HepG2 (cell line): ENCODE results near the gene NSG2. TPM values are rescaled to one million over a fixed set of nuclear protein-coding genes. Genes with fewer than 3 reads are reported as not detected.
A peak's percentile ranks its signal among the peaks of the same experiment; 100 is the strongest.

Source experiments
- ATAC-seq: fragments of 200-7000 bp; cut with Tn5 transposase; 3 replicates; pipeline ENCODE4 v1.9.1; 2020; ENCODE audit warnings: mild to moderate bottlenecking, moderate library complexity
- BruUV-seq: library from RNA; stranded (reverse); fragments of 400-500 nt; replicated peaks from 2 replicates; lab custom pipeline; 2021; lab: Mats Ljungman, UMichigan
- CTCF ChIA-PET: fragments of 300-600 bp; formaldehyde crosslinking; extraction: SDS; loops from one replicate; lab custom pipeline; 2021; ENCODE audit warnings: low total read pairs, inconsistent platforms, low intra/inter-chr PET ratio; lab: Yijun Ruan, JAX
- POLR2A ChIA-PET: fragments of 350-600 bp; sonication (Branson Sonifier 250); formaldehyde crosslinking; loops from one replicate; lab custom pipeline; 2020; ENCODE audit warnings: antibody characterized with exemption, inconsistent platforms; lab: Yijun Ruan, JAX
- DNase-seq: peaks from one replicate; pipeline ENCODE4 v3.0.0-alpha.2; 2015; ENCODE audit warnings: low spot score
- FAIRE-seq: peaks from 3 replicates; lab custom pipeline; 2011; peaks lifted over from hg19 to GRCh38; lab: Jason Lieb, UNC
- H2AFZ ChIP-seq: one replicate; pipeline ENCODE4 v1.6.1; 2011; ENCODE audit warnings: low read length, inconsistent platforms
- H3K27ac ChIP-seq: fragments of 300-600 bp; 3 replicates; pipeline ENCODE4 v1.8.0; 2011; ENCODE audit warnings: mixed run types, mild to moderate bottlenecking, mixed read lengths, low read length, inconsistent platforms; ENCODE audit not compliant: insufficient read depth; ENCODE audit errors: extremely low read length
- H3K27me3 ChIP-seq, 2 experiments: fragments of 200-600 bp in 1 of 2; 2 replicates in 1 of 2; 3 replicates in 1 of 2; pipeline versions ENCODE4 v1.6.0 to v1.8.0; 2011; ENCODE audit warnings: low read length in 2 of 2, mild to moderate bottlenecking in 2 of 2, moderate library complexity in 2 of 2, inconsistent platforms in 1 of 2; ENCODE audit not compliant: insufficient read depth in 2 of 2, control insufficient read depth in 1 of 2
- H3K36me3 ChIP-seq, 2 experiments: fragments of 200-600 bp in 1 of 2; replicated peaks in 1 of 2; 2 replicates in 1 of 2; 3 replicates in 1 of 2; pipeline versions ENCODE4 v1.5.1 to v1.8.0; 2011; ENCODE audit warnings: low read length in 2 of 2, inconsistent platforms in 1 of 2; ENCODE audit not compliant: insufficient read depth in 2 of 2, control insufficient read depth in 1 of 2
- H3K4me1 ChIP-seq: 2 replicates; pipeline ENCODE4 v1.5.1; 2012; ENCODE audit warnings: low read length, inconsistent platforms; ENCODE audit not compliant: insufficient read depth
- H3K4me2 ChIP-seq: 2 replicates; pipeline ENCODE4 v1.6.0; 2011; ENCODE audit warnings: low read depth, low read length, inconsistent platforms
- H3K4me3 ChIP-seq, 3 experiments: fragments of 200-600 bp in 1 of 3; sonication (generic), shearing (Covaris generic) in 1 of 3; replicated peaks in 1 of 3; 2 replicates each; pipeline ENCODE4 v1.5.1; 2011 to 2016; ENCODE audit warnings: low read length in 3 of 3, inconsistent platforms in 2 of 3, low read depth in 2 of 3, mild to moderate bottlenecking in 2 of 3, control low read depth in 1 of 3, mixed read lengths in 1 of 3; ENCODE audit not compliant: insufficient read depth in 1 of 3
- H3K79me2 ChIP-seq: one replicate; pipeline ENCODE4 v1.6.1; 2011; ENCODE audit warnings: low read length, inconsistent platforms; ENCODE audit not compliant: insufficient read depth
- H3K9ac ChIP-seq: 2 replicates; pipeline ENCODE4 v1.6.0; 2011; ENCODE audit warnings: mild to moderate bottlenecking, low read depth, low read length, inconsistent platforms; ENCODE audit not compliant: insufficient read depth
- H3K9me3 ChIP-seq: 2 replicates; pipeline ENCODE4 v1.5.1; 2012; ENCODE audit warnings: mild to moderate bottlenecking, low read length
- H4K20me1 ChIP-seq: 2 replicates; pipeline ENCODE4 v1.6.0; 2011; ENCODE audit warnings: inconsistent platforms, mild to moderate bottlenecking, low read length, moderate library complexity; ENCODE audit not compliant: insufficient read depth
- KAT7 ChIP-seq: IDR thresholded peaks from 2 replicates; pipeline ENCODE4 v1.6.1; 2018; ENCODE audit warnings: borderline replicate concordance, missing compliant biosample characterization
- MBD4 ChIP-seq: IDR thresholded peaks from 2 replicates; pipeline ENCODE4 v1.6.1; 2012; ENCODE audit warnings: low read length, inconsistent platforms, borderline replicate concordance
- NBN ChIP-seq: fragments of 450-650 bp; conservative IDR thresholded peaks from 2 replicates; pipeline ENCODE4 v1.6.1; 2017
- ONECUT2 ChIP-seq: sonication (generic); formaldehyde crosslinking; IDR thresholded peaks from 2 replicates; pipeline ENCODE4 v1.4.0; 2020; ENCODE audit warnings: missing genetic modification reagents
- RFX1 ChIP-seq: fragments of 450-650 bp; IDR thresholded peaks from 2 replicates; pipeline ENCODE4 v1.6.1; 2017
- TFAP4 ChIP-seq: sonication (generic); IDR thresholded peaks from 2 replicates; pipeline ENCODE4 v1.6.1; 2016; ENCODE audit warnings: low read depth, borderline replicate concordance
- ZBTB3 ChIP-seq: sonication (generic); formaldehyde crosslinking; IDR thresholded peaks from 2 replicates; pipeline ENCODE4 v1.4.0; 2020; ENCODE audit warnings: low read depth, mild to moderate bottlenecking, moderate library complexity, missing genetic modification reagents, borderline replicate concordance
- ZNF326 ChIP-seq: sonication (generic); formaldehyde crosslinking; IDR thresholded peaks from 2 replicates; pipeline ENCODE4 v1.4.0; 2020; ENCODE audit warnings: missing genetic modification reagents, borderline replicate concordance
- ZNF530 ChIP-seq: sonication (generic); formaldehyde crosslinking; IDR thresholded peaks from 2 replicates; pipeline ENCODE4 v1.5.0; 2020; ENCODE audit warnings: low read depth, mild to moderate bottlenecking, missing genetic modification reagents
- ZNF616 ChIP-seq: sonication (generic); formaldehyde crosslinking; IDR thresholded peaks from 2 replicates; pipeline ENCODE4 v1.5.0; 2020; ENCODE audit warnings: low read depth, mild to moderate bottlenecking, missing genetic modification reagents
- ZNF660 ChIP-seq: sonication (generic); formaldehyde crosslinking; IDR thresholded peaks from 2 replicates; pipeline ENCODE4 v1.5.1; 2020; ENCODE audit warnings: mild to moderate bottlenecking, low read depth, missing genetic modification reagents, borderline replicate concordance
- ZNF768 ChIP-seq: sonication (generic); formaldehyde crosslinking; IDR thresholded peaks from 2 replicates; pipeline ENCODE4 v1.4.0; 2020; ENCODE audit warnings: missing genetic modification reagents
- WGBS: methylation state at CpG from one replicate; pipeline ENCODE4 v1.1.6; 2017; ENCODE audit warnings: low lambda C conversion rate; 5-methylcytosine and 5-hydroxymethylcytosine counted together
- in situ Hi-C: cut with HindIII; loops from 2 replicates; pipeline ENCODE4 v1.10.0; 2017; ENCODE audit warnings: low pct_unique_long_range_greater_than_20kb; ENCODE audit not compliant: extremely low pct_ligation_motif_present
- intact Hi-C: fragments of 100-400 bp; cut with micrococcal nuclease; formaldehyde crosslinking; loops from one replicate; pipeline ENCODE4 v1.10.0; 2022; ENCODE audit not compliant: unreplicated experiment
- polyA plus RNA-seq, 8 experiments: library from polyadenylated mRNA; depleted of rRNA in 3 of 8; stranded (reverse) in 7 of 8; unstranded in 1 of 8; fragments of >200 nt; fragmentation: Illumina TruSeq in 4 of 8; extraction: Trizol in 4 of 8; gene quantifications; 2 replicates each; pipeline versions ENCODE4 v1.2.1 to v1.2.3, GENCODE V29; 2011 to 2016; ENCODE audit warnings: low read depth in 4 of 8, missing spikeins in 1 of 8, mixed read lengths in 1 of 8; ENCODE audit not compliant: insufficient read depth in 1 of 8
- total RNA-seq, 5 experiments: library from RNA; depleted of rRNA; stranded (reverse); fragments of >200 nt; fragmentation: Illumina TruSeq; extraction: Trizol; gene quantifications; 2 replicates each; pipeline ENCODE4 v1.2.3, GENCODE V29; 2016; ENCODE audit warnings: low read depth in 1 of 5
- TF ChIP-seq, protein P1 (sequence below): sonication (generic); formaldehyde crosslinking; IDR thresholded peaks from 2 replicates; pipeline ENCODE4 v1.4.0; 2020; ENCODE audit warnings: mild to moderate bottlenecking, missing genetic modification reagents, borderline replicate concordance

Gene NSG2
- total and polyA plus RNA-seq, 2 of the 13 experiments (the other 11 are each of a cell fraction or from before 2014, with no cell fraction given), result 0.21 TPM; not detected in 1

GRCh38 chr5:174065528-174066197 is 20.2 kb downstream of the NSG2 start (continued):
- TF ChIP-seq, protein P1, sequence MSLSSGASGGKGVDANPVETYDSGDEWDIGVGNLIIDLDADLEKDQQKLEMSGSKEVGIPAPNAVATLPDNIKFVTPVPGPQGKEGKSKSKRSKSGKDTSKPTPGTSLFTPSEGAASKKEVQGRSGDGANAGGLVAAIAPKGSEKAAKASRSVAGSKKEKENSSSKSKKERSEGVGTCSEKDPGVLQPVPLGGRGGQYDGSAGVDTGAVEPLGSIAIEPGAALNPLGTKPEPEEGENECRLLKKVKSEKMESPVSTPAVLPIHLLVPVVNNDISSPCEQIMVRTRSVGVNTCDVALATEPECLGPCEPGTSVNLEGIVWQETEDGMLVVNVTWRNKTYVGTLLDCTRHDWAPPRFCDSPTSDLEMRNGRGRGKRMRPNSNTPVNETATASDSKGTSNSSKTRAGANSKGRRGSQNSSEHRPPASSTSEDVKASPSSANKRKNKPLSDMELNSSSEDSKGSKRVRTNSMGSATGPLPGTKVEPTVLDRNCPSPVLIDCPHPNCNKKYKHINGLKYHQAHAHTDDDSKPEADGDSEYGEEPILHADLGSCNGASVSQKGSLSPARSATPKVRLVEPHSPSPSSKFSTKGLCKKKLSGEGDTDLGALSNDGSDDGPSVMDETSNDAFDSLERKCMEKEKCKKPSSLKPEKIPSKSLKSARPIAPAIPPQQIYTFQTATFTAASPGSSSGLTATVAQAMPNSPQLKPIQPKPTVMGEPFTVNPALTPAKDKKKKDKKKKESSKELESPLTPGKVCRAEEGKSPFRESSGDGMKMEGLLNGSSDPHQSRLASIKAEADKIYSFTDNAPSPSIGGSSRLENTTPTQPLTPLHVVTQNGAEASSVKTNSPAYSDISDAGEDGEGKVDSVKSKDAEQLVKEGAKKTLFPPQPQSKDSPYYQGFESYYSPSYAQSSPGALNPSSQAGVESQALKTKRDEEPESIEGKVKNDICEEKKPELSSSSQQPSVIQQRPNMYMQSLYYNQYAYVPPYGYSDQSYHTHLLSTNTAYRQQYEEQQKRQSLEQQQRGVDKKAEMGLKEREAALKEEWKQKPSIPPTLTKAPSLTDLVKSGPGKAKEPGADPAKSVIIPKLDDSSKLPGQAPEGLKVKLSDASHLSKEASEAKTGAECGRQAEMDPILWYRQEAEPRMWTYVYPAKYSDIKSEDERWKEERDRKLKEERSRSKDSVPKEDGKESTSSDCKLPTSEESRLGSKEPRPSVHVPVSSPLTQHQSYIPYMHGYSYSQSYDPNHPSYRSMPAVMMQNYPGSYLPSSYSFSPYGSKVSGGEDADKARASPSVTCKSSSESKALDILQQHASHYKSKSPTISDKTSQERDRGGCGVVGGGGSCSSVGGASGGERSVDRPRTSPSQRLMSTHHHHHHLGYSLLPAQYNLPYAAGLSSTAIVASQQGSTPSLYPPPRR, result 0 out of 2 replicates have a peak, but pooled peaks have one; percentile 29
- TF ChIP-seq RFX1, result peak; percentile 61; the same call in 1 of the 2 replicates
- peak; percentile 11; the same call in 1 of the 2 replicates for TF ChIP-seq TFAP4
- peak; percentile 48; the same call in 1 of the 2 replicates for TF ChIP-seq ZNF768 (CRISPR knock-in tag)
- TF ChIP-seq ONECUT2 (CRISPR knock-in tag), result peak; percentile 45; the same call in 1 of the 2 replicates
- TF ChIP-seq MBD4, result no peak

- intact Hi-C loops (no loop called here), in situ Hi-C loops (no loop called here)
- FAIRE-seq (no peak), ATAC-seq (no peak), DNase-seq (no peak)
- no peaks in the 10 kb centered on the region for H3K27me3 ChIP-seq
- H3K4me2 ChIP-seq, result no peak overlapping the region
- H3K9ac ChIP-seq, result no peak overlapping the region
- no peak overlapping the region for H3K4me3 ChIP-seq
- WGBS, result 19% methylated on average over 1 of the region's 1 CpG
- H3K4me1 ChIP-seq, result peaks cover 12% of the 10 kb centered on the region
- POLR2A ChIA-PET, result no interaction called here
- H2AFZ ChIP-seq, result no peak overlapping the region
- H3K27ac ChIP-seq, result no peak overlapping the region
- CTCF ChIA-PET, result no interaction called here
- no peaks in the 10 kb centered on the region for H3K36me3 ChIP-seq
- no peaks in the 10 kb centered on the region for H3K9me3 ChIP-seq
- no TSS peak for BruUV-seq
- H4K20me1 ChIP-seq, result no peaks in the 10 kb centered on the region
- no peaks in the 10 kb centered on the region for H3K79me2 ChIP-seq
- TF ChIP-seq ZNF326 (CRISPR knock-in tag) (no peak), ZNF660 (CRISPR knock-in tag) (no peak), KAT7 (CRISPR knock-in tag) (no peak), NBN (no peak), ZNF616 (no peak), ZNF530 (no peak), ZBTB3 (CRISPR knock-in tag) (no peak)
These were observed 22.0 kb downstream of the NSG2 start for GRCh38 chr5:174067499-174067898.
